HCT116 (cell line): ENCODE data around the gene WDR37. TPM values are rescaled to one million over a fixed set of nuclear protein-coding genes. Genes with fewer than 3 reads are reported as not detected.

ENCODE experiments used
- ATAC-seq: fragments of 200-7000 bp; cut with Tn5 transposase; 2 replicates; pipeline ENCODE4 v1.9.1; 2020; ENCODE audit warnings: mild to moderate bottlenecking, moderate library complexity
- BruUV-seq: library from RNA; stranded (reverse); fragments of 400-500 nt; replicated peaks from 2 replicates; lab custom pipeline; 2021; lab: Mats Ljungman, UMichigan
- CTCF ChIA-PET: fragments of 300-600 bp; sonication (Branson Sonifier 250); formaldehyde crosslinking; loops from one replicate; lab custom pipeline; 2021; ENCODE audit warnings: antibody characterized with exemption; lab: Charles Lee
- POLR2A ChIA-PET: fragments of 300-600, 350-600 bp; sonication (Branson Sonifier 250); formaldehyde crosslinking; loops from one replicate; lab custom pipeline; 2021; ENCODE audit warnings: antibody characterized with exemption; lab: Charles Lee
- RAD21 ChIA-PET, 2 experiments: fragments of 300-600 bp; sonication (Branson Sonifier 250); formaldehyde crosslinking; loops; one replicate each; lab custom pipeline; 2023; ENCODE audit warnings: low total read pairs in 2 of 2; ENCODE audit not compliant: uncharacterized antibody in 2 of 2, unreplicated experiment in 2 of 2, low non-redundant PET in 1 of 2; lab: Charles Lee
- DNase-seq: peaks from one replicate; pipeline ENCODE4 v3.0.0-alpha.2; 2010; ENCODE audit warnings: low read depth, low spot score
- H2AFZ ChIP-seq: fragments of 200-600 bp; shearing (Covaris generic), sonication (generic); 2 replicates; pipeline ENCODE4 v1.6.1; 2017; ENCODE audit warnings: low read depth, mixed run types, mixed read lengths, antibody characterized with exemption, low read length; ENCODE audit not compliant: poor library complexity, severe bottlenecking
- H3K27ac ChIP-seq: 2 replicates; pipeline ENCODE4 v1.5.1; 2012; ENCODE audit warnings: low read depth, low read length
- H3K27me3 ChIP-seq: fragments of 200-600 bp; sonication (generic); 2 replicates; pipeline ENCODE4 v1.6.1; 2016; ENCODE audit warnings: mixed run types, low read length, mixed read lengths; ENCODE audit not compliant: insufficient read depth
- H3K36me3 ChIP-seq, 2 experiments: fragments of 200-500 bp in 1 of 2; fragments of 200-600 bp in 1 of 2; sonication (Bioruptor generic) in 1 of 2; sonication (generic) in 1 of 2; 2 replicates each; pipeline versions ENCODE4 v1.5.1 to v1.6.1; 2014 to 2016; ENCODE audit warnings: low read length in 2 of 2, inconsistent platforms in 1 of 2, mixed read lengths in 1 of 2, mixed run types in 1 of 2; ENCODE audit not compliant: insufficient read depth in 2 of 2, control insufficient read depth in 1 of 2
- H3K4me1 ChIP-seq, 2 experiments: fragments of 200-600 bp in 1 of 2; sonication (generic) in 1 of 2; 2 replicates each; pipeline versions ENCODE4 v1.5.1 to v1.6.1; 2012 to 2017; ENCODE audit warnings: low read length in 2 of 2, inconsistent platforms in 1 of 2, mild to moderate bottlenecking in 1 of 2, mixed read lengths in 1 of 2, mixed run types in 1 of 2, moderate library complexity in 1 of 2; ENCODE audit not compliant: insufficient read depth in 2 of 2, control insufficient read depth in 1 of 2
- H3K4me2 ChIP-seq: fragments of 200-600 bp; sonication (generic); 2 replicates; pipeline ENCODE4 v1.6.1; 2017; ENCODE audit warnings: mixed run types, low read length, mixed read lengths
- H3K4me3 ChIP-seq, 2 experiments: fragments of 200-600 bp in 1 of 2; sonication (generic) in 1 of 2; replicated peaks in 1 of 2; 2 replicates each; pipeline ENCODE4 v1.5.1; 2011 to 2016; ENCODE audit warnings: low read length in 2 of 2, control low read depth in 1 of 2, low read depth in 1 of 2, mild to moderate bottlenecking in 1 of 2, mixed read lengths in 1 of 2, mixed run types in 1 of 2
- H3K79me2 ChIP-seq: fragments of 200-600 bp; sonication (generic); 2 replicates; pipeline ENCODE4 v1.6.1; 2017; ENCODE audit warnings: mild to moderate bottlenecking, mixed run types, low read length, moderate library complexity, mixed read lengths; ENCODE audit not compliant: insufficient read depth
- H3K9ac ChIP-seq: fragments of 200-600 bp; sonication (generic); 2 replicates; pipeline ENCODE4 v1.6.1; 2016; ENCODE audit warnings: low read length, mixed read lengths
- H3K9me2 ChIP-seq: fragments of 200-600 bp; sonication (generic), shearing (Covaris generic); 2 replicates; pipeline ENCODE4 v1.6.1; 2017; ENCODE audit warnings: mixed run types, mild to moderate bottlenecking, moderate library complexity; ENCODE audit not compliant: insufficient read depth
- H3K9me3 ChIP-seq, 2 experiments: fragments of 200-500 bp in 1 of 2; fragments of 200-600 bp in 1 of 2; sonication (Bioruptor generic) in 1 of 2; sonication (generic) in 1 of 2; 2 replicates each; pipeline ENCODE4 v1.6.1; 2014 to 2017; ENCODE audit warnings: low read length in 2 of 2, mixed read lengths in 2 of 2, inconsistent platforms in 1 of 2, low read depth in 1 of 2, mild to moderate bottlenecking in 1 of 2, mixed run types in 1 of 2, moderate library complexity in 1 of 2; ENCODE audit not compliant: control insufficient read depth in 1 of 2, insufficient read depth in 1 of 2
- H4K20me1 ChIP-seq: fragments of 200-600 bp; sonication (generic), shearing (Covaris generic); 2 replicates; pipeline ENCODE4 v1.6.1; 2017; ENCODE audit warnings: mixed run types, mild to moderate bottlenecking, moderate library complexity; ENCODE audit not compliant: insufficient read depth
- CBX3 ChIP-seq: IDR thresholded peaks from 2 replicates; pipeline ENCODE4 v1.6.1; 2012; ENCODE audit warnings: low read depth
- EGR1 ChIP-seq: IDR thresholded peaks from 2 replicates; pipeline ENCODE4 v1.6.1; 2012; ENCODE audit warnings: low read depth
- EZH2 ChIP-seq: fragments of 200-600 bp; sonication (generic); IDR thresholded peaks from 2 replicates; pipeline ENCODE4 v1.6.1; 2017; ENCODE audit warnings: antibody characterized with exemption, mixed run types
- EZH2phosphoT487 ChIP-seq: fragments of 200-600 bp; IDR thresholded peaks from 2 replicates; pipeline ENCODE4 v1.6.1; 2018; ENCODE audit warnings: antibody characterized with exemption, borderline replicate concordance
- JUND ChIP-seq: IDR thresholded peaks from 2 replicates; pipeline ENCODE4 v1.6.1; 2012
- POLR2A ChIP-seq: IDR thresholded peaks from 2 replicates; pipeline ENCODE4 v1.7.0; 2011; ENCODE audit warnings: borderline replicate concordance; ENCODE audit not compliant: insufficient read depth, insufficient read length; ENCODE audit errors: extremely low read depth
- SP1 ChIP-seq: IDR thresholded peaks from 2 replicates; pipeline ENCODE4 v1.6.1; 2012; ENCODE audit warnings: low read depth
- YY1 ChIP-seq: IDR thresholded peaks from 2 replicates; pipeline ENCODE4 v1.6.1; 2011; ENCODE audit warnings: low read length, low read depth, moderate library complexity, mild to moderate bottlenecking; ENCODE audit not compliant: insufficient replicate concordance; ENCODE audit errors: extremely low read depth
- intact Hi-C: fragments of 100-400 bp; cut with micrococcal nuclease; formaldehyde crosslinking; loops from 2 replicates; pipeline ENCODE4 v1.10.0; 2022
- total RNA-seq: library from RNA; stranded (reverse); gene quantifications from one replicate; pipeline ENCODE4 v1.2.1, GENCODE V29; 2021; ENCODE audit not compliant: unreplicated experiment
- TF ChIP-seq, protein P1 (sequence below): IDR thresholded peaks from 2 replicates; pipeline ENCODE4 v1.6.1; 2011; ENCODE audit warnings: mild to moderate bottlenecking, low read length, moderate library complexity; ENCODE audit not compliant: insufficient replicate concordance; ENCODE audit errors: extremely low read depth
- TF ChIP-seq, protein P2 (sequence below): IDR thresholded peaks from 2 replicates; pipeline ENCODE4 v1.6.1; 2012

The WDR37 gene
- total RNA-seq, 1 experiment from 2014 or later, result 9.1 TPM

- TF ChIP-seq, protein P1, sequence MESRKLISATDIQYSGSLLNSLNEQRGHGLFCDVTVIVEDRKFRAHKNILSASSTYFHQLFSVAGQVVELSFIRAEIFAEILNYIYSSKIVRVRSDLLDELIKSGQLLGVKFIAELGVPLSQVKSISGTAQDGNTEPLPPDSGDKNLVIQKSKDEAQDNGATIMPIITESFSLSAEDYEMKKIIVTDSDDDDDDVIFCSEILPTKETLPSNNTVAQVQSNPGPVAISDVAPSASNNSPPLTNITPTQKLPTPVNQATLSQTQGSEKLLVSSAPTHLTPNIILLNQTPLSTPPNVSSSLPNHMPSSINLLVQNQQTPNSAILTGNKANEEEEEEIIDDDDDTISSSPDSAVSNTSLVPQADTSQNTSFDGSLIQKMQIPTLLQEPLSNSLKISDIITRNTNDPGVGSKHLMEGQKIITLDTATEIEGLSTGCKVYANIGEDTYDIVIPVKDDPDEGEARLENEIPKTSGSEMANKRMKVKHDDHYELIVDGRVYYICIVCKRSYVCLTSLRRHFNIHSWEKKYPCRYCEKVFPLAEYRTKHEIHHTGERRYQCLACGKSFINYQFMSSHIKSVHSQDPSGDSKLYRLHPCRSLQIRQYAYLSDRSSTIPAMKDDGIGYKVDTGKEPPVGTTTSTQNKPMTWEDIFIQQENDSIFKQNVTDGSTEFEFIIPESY, result no peak
- TF ChIP-seq, protein P2, sequence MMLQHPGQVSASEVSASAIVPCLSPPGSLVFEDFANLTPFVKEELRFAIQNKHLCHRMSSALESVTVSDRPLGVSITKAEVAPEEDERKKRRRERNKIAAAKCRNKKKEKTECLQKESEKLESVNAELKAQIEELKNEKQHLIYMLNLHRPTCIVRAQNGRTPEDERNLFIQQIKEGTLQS, result no peak
- TF ChIP-seq EGR1 (no peak), SP1 (no peak), YY1 (no peak), EZH2 (no peak)
Measured at GRCh38 chr10:1026578-1026977, 29.6 kb upstream of the WDR37 start (continued).

- no TSS peak for BruUV-seq
- no peak overlapping the region for H3K9ac ChIP-seq
- no peaks in the 10 kb centered on the region for H3K79me2 ChIP-seq
Measured at GRCh38 chr10:1029838-1030237, 26.3 kb upstream of the WDR37 start.

More at GRCh38 chr10:1029838-1030237, 26.3 kb upstream of the WDR37 start:
- Histone ChIP-seq H2AFZ (no peak overlapping the region), H3K27ac (no peak overlapping the region), H3K9me3 (no peaks in the 10 kb centered on the region), H3K36me3 (no peaks in the 10 kb centered on the region), H3K4me1 (no peaks in the 10 kb centered on the region), H3K27me3 (no peaks in the 10 kb centered on the region), H4K20me1 (no peaks in the 10 kb centered on the region), H3K4me3 (no peak overlapping the region), H3K4me2 (no peak overlapping the region), H3K9me2 (no peaks in the 10 kb centered on the region)
- RAD21 ChIA-PET, result no interaction called here
- CTCF ChIA-PET, result no interaction called here
- ATAC-seq (no peak), DNase-seq (no peak)
- POLR2A ChIA-PET, result interaction anchor here (1.3 kb wide), 1 partner anchor 19 kb away, joined by 4 read pairs; no protein-coding TSS in a partner anchor
- TF ChIP-seq EGR1, result no peak
- TF ChIP-seq CBX3, result no peak
- no peak for TF ChIP-seq JUND
- no peak for TF ChIP-seq POLR2A
- TF ChIP-seq EZH2phosphoT487, result no peak
- intact Hi-C loops, result no loop called here
